ENCODE results near the gene ZNF837.
A peak's percentile ranks its signal among the peaks of the same experiment; 100 is the strongest.

ZNF837 gene

DNA sequence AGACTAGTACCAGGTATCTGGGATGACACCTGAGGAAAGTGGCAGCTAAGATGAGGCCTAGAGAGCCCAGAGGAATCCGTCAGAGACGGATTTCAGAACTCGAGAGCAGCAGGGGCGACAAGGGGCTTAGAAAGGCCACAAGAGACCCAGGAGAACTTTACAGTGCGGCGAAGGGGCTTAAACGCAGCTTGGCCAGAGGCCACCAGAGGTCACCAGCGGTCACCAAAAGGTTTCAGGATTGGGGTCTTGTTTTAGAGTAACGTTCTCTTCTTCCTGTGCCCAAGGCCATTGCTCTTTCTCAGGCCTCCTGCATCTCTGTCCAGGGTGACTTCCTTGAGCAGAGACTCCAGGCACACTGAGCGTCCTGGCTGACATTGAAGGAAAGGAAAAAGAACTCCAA, 51.8 kb downstream of the ZNF837 start:
- no peak overlapping the region for H3K4me3 ChIP-seq (ENCODE audit: control insufficient read depth, low read depth, low read length)
- TF ChIP-seq, protein P1, sequence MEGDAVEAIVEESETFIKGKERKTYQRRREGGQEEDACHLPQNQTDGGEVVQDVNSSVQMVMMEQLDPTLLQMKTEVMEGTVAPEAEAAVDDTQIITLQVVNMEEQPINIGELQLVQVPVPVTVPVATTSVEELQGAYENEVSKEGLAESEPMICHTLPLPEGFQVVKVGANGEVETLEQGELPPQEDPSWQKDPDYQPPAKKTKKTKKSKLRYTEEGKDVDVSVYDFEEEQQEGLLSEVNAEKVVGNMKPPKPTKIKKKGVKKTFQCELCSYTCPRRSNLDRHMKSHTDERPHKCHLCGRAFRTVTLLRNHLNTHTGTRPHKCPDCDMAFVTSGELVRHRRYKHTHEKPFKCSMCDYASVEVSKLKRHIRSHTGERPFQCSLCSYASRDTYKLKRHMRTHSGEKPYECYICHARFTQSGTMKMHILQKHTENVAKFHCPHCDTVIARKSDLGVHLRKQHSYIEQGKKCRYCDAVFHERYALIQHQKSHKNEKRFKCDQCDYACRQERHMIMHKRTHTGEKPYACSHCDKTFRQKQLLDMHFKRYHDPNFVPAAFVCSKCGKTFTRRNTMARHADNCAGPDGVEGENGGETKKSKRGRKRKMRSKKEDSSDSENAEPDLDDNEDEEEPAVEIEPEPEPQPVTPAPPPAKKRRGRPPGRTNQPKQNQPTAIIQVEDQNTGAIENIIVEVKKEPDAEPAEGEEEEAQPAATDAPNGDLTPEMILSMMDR (IDR thresholded peaks at IDR 0.05; ENCODE audit: control insufficient read depth, insufficient read depth, low read depth, low read length, missing control alignments) = no peak
- DNase-seq (ENCODE audit: low read depth) = no peak

DNA sequence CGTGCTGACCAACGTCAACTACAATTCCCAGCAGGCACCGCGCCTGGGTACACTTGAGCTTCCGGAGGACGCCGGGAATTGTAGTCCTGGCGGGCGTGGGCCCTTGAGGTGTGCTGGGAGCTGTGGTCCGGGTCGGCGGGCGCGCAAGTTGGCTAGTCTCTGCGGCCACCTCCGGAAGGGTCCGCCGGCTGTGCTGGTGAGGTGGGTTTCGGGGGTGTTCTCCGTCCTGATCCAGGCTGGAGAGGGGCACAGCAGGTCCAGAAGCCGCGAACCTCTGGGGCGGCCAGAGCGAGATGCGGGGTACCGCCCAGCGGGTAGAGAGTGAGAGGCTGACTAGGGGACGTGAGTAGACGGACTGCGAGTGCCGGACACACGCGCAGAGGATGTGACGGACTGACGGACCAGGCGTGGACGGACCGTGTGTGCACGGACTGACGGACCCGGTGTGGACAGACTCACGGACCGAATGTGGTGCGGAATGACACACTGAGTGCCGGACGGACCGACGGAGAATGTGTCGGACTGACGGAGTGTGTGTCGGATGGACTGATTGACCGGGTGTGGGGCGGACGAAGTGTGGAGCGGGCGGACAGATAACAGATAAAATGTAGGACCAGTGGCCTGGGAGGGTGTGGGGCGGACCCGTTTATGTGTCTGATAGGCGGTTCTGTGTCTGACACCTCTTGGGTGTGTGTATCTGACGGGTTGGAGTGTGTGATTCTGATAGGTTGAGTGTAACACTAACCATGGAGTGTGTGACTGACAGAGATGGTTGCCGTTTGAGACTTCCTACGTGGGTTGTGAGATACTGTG, 53.7 kb downstream of the ZNF837 start, which contains the start of gene ZSCAN22:
Gene ZSCAN22, plus strand, starts transcription at position 81 of the 813 bp plus-strand sequence. CDS start 7,809 bp downstream, outside the sequence.
- DNase-seq (ENCODE audit: low read depth) = peak; percentile 73
- TF ChIP-seq, protein P1 (IDR thresholded peaks at IDR 0.05; ENCODE audit: control insufficient read depth, insufficient read depth, low read depth, low read length, missing control alignments) = no peak
- H3K4me3 ChIP-seq (ENCODE audit: control insufficient read depth, low read depth, low read length) = peak within 1 kb of the TSS; percentile 89

DNA sequence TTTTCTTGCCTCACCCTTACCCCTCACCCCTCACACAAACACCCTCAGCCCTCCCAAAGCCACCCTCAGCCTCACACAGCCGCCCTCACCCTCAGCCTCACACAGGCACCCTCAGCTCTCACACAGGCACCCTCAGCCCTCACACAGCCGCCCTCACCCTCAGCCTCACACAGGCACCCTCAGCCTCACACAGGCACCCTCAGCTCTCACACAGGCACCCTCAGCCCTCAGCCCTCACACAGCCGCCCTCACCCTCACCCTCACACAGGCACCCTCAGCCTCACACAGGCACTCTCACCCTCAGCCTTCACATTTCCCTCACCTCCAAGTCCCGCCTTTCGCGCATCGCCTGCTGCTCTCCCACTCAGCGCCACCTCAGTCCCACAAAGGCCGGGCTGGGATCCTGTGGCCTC, 54.3 kb downstream of the ZNF837 start:
- peak overlapping the region; percentile 89 for H3K4me3 ChIP-seq (ENCODE audit: control insufficient read depth, low read depth, low read length)
- TF ChIP-seq, protein P1 (IDR thresholded peaks at IDR 0.05; ENCODE audit: control insufficient read depth, insufficient read depth, low read depth, low read length, missing control alignments) = no peak
- DNase-seq (ENCODE audit: low read depth) = no peak

DNA sequence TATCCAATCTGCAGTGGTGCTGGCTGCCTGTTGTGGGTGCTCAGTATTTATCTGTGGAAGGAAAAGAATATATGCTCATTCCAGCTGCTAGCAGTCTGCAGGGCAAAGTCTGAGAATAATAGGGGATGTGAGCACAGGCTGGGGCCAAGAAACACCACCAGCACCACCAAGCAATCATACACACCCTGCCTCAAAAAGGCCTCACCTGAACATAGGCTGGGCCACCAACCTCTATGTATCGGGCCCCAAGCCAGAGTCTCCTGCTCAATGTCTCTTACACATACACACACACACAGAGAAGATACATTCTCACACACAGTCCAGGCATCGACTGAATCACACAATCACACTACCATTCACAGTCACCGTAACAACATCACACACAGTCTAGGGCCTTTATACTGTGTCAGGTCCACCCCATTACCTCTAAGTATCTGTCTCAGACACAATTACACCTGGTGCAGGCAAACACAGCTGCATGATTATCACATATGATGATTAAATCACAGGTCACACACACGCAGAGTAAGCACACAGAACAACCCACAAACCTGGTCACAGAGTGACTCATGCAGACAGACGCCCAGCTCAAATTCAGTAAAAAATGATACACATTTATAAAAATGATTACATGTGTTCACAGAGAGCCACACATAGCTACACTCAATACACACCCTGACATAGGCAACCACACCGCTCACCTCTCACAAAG, 55.4 kb downstream of the ZNF837 start:
- TF ChIP-seq, protein P1 (IDR thresholded peaks at IDR 0.05; ENCODE audit: control insufficient read depth, insufficient read depth, low read depth, low read length, missing control alignments) = no peak
- peak overlapping the region; percentile 89 for H3K4me3 ChIP-seq (ENCODE audit: control insufficient read depth, low read depth, low read length)
- no peak for DNase-seq (ENCODE audit: low read depth)

DNA sequence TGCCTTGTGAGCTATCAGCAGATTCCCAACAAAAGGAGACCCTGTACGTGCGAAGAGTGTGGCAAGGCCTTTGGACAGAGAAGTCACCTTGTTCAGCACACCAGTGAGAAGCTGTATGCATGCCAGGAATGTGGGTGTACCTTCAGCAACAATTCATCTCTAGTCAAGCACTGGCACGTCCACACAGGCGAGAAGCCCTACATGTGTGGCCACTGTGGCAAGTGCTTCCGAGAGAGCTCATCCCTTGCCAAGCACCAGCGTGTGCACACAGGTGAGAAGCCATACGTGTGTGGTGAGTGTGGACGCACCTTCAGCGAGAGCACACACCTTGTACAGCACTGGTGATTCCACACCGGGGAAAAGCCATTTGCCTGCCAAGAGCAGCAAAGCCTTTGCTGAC, 61.6 kb downstream of the ZNF837 start:
- H3K4me3 ChIP-seq (ENCODE audit: control insufficient read depth, low read depth, low read length) = no peak overlapping the region
- TF ChIP-seq, protein P1 (IDR thresholded peaks at IDR 0.05; ENCODE audit: control insufficient read depth, insufficient read depth, low read depth, low read length, missing control alignments) = no peak
- no peak for DNase-seq (ENCODE audit: low read depth)

DNA sequence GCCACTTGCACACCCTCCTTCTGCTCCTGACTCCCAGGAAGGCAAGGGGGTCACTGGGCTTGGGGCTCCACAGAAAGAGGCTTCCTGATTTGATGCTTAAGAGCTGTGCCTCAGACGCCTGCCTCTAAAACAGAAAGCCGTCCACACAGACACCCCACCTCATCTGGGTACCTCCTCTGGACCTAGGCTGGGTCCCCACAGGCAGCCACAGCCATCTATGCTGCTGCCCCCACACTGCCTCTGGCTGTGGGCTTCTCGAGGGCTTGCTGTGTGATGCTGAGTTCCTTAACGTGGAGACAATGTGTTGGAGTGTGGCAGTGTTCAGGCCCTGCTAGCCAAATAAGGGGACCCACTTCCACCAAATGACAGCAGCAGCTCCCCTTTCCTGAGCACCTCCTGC, 62.5 kb downstream of the ZNF837 start:
- DNase-seq (ENCODE audit: low read depth) = no peak
- no peak overlapping the region for H3K4me3 ChIP-seq (ENCODE audit: control insufficient read depth, low read depth, low read length)
- TF ChIP-seq, protein P1 (IDR thresholded peaks at IDR 0.05; ENCODE audit: control insufficient read depth, insufficient read depth, low read depth, low read length, missing control alignments) = no peak

Data from AG09309 (cell line).